HAP-1 (cell line): ENCODE results near the gene TIMP1.

Experiments
- DNase-seq, 2 experiments: peaks; one replicate each; pipeline ENCODE4 v3.0.0-alpha.2; 2016 to 2020; ENCODE audit warnings: low spot score in 2 of 2
- H3K27me3 ChIP-seq: fragments of 250-450 bp; sonication (Bioruptor Pico); 2 replicates; pipeline ENCODE4 v1.5.1; 2020; ENCODE audit warnings: low read depth, mild to moderate bottlenecking, moderate library complexity
- H3K36me3 ChIP-seq: fragments of 250-450 bp; sonication (Bioruptor Pico); replicated peaks from 2 replicates; pipeline ENCODE4 v1.5.1; 2020; ENCODE audit warnings: mild to moderate bottlenecking
- H3K4me1 ChIP-seq: fragments of 250-450 bp; sonication (Bioruptor Pico); 2 replicates; pipeline ENCODE4 v1.5.1; 2020; ENCODE audit warnings: mild to moderate bottlenecking
- H3K4me3 ChIP-seq: fragments of 250-450 bp; sonication (Bioruptor Pico); 2 replicates; pipeline ENCODE4 v1.5.1; 2020; ENCODE audit warnings: mild to moderate bottlenecking, moderate library complexity
- H3K9me3 ChIP-seq: fragments of 250-450 bp; sonication (Bioruptor Pico); 2 replicates; pipeline ENCODE4 v1.5.1; 2020; ENCODE audit warnings: mild to moderate bottlenecking, moderate library complexity
- in situ Hi-C: fragments of 300-500 bp; cut with MboI; formaldehyde crosslinking; loops from 3 replicates; pipeline ENCODE4 v1.14.3; 2020; ENCODE audit warnings: low sequenced_read_pairs, inconsistent platforms, mixed read lengths

TIMP1 gene

GRCh38 chrX:47581731-47582647, at the start of gene TIMP1:
Gene TIMP1, plus strand, starts transcription at chrX:47582436. Its CDS starts 980 bp downstream, at chrX:47583416.
- in situ Hi-C loops, result no loop called here
- H3K4me3 ChIP-seq, result peak within 1 kb of the TSS; percentile 63
- H3K27me3 ChIP-seq, result no peaks in the 10 kb centered on the region
- peaks cover 16% of the 10 kb centered on the region for H3K36me3 ChIP-seq
- peak; percentile 93 to 97 for DNase-seq
- no peaks in the 10 kb centered on the region for H3K9me3 ChIP-seq
- H3K4me1 ChIP-seq, result peaks cover 3% of the 10 kb centered on the region; the same call in 1 of the 2 replicates

GRCh38 chrX:47539860-47540259, 42.4 kb upstream of the TIMP1 start:
- H3K4me1 ChIP-seq, result peaks cover 4% of the 10 kb centered on the region
- no peaks in the 10 kb centered on the region for H3K36me3 ChIP-seq
- DNase-seq, result no peak
- no peaks in the 10 kb centered on the region for H3K27me3 ChIP-seq
- H3K4me3 ChIP-seq, result no peak overlapping the region
- in situ Hi-C loops, result no loop called here
- H3K9me3 ChIP-seq, result no peaks in the 10 kb centered on the region

- H3K4me3 ChIP-seq, result no peak overlapping the region
- no peaks in the 10 kb centered on the region for H3K9me3 ChIP-seq
- no peaks in the 10 kb centered on the region for H3K27me3 ChIP-seq
- H3K36me3 ChIP-seq, result no peaks in the 10 kb centered on the region
- peaks cover 4% of the 10 kb centered on the region for H3K4me1 ChIP-seq
- in situ Hi-C loops, result no loop called here
- peak; percentile 90 to 97 for DNase-seq
Measured at GRCh38 chrX:47540754-47541538, 41.3 kb upstream of the TIMP1 start.

- H3K27me3 ChIP-seq, result no peaks in the 10 kb centered on the region
- in situ Hi-C loops, result no loop called here
- H3K9me3 ChIP-seq, result no peaks in the 10 kb centered on the region
- no peak overlapping the region for H3K4me3 ChIP-seq
- DNase-seq, result no peak
- H3K36me3 ChIP-seq, result no peaks in the 10 kb centered on the region
- H3K4me1 ChIP-seq, result peaks cover 4% of the 10 kb centered on the region
Measured at GRCh38 chrX:47543496-47543895, 38.7 kb upstream of the TIMP1 start.

GRCh38 chrX:47556045-47556623, 26.1 kb upstream of the TIMP1 start:
- Histone ChIP-seq H3K9me3 (no peaks in the 10 kb centered on the region), H3K4me3 (peak overlapping the region; percentile 39), H3K27me3 (no peaks in the 10 kb centered on the region), H3K36me3 (no peaks in the 10 kb centered on the region), H3K4me1 (peaks cover 16% of the 10 kb centered on the region)
- in situ Hi-C loops, result no loop called here
- peak; percentile 95 for DNase-seq

DNA sequence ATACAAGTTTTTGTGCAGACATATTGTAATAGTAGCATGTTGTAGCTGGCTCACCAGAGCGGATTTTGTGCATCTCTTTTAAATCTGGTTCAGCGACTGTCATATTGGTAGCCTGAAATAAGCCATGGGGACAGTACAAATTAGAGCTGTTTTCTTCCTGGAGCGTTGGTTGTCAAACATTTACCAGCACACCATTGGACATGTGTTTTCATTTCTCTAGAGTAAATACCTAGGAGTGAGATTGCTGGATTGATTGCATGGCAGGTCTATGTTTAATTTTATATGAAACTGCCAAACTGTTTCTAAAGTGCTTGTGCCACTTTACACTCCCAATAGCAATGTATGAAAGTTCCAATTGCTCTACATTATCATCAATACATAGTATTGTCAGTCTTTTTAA, 23.8 kb upstream of the TIMP1 start:
- in situ Hi-C loops, result no loop called here
- Histone ChIP-seq H3K4me3 (no peak overlapping the region), H3K36me3 (peaks cover 10% of the 10 kb centered on the region), H3K4me1 (peaks cover 16% of the 10 kb centered on the region), H3K27me3 (no peaks in the 10 kb centered on the region), H3K9me3 (no peaks in the 10 kb centered on the region)
- no peak for DNase-seq

DNA sequence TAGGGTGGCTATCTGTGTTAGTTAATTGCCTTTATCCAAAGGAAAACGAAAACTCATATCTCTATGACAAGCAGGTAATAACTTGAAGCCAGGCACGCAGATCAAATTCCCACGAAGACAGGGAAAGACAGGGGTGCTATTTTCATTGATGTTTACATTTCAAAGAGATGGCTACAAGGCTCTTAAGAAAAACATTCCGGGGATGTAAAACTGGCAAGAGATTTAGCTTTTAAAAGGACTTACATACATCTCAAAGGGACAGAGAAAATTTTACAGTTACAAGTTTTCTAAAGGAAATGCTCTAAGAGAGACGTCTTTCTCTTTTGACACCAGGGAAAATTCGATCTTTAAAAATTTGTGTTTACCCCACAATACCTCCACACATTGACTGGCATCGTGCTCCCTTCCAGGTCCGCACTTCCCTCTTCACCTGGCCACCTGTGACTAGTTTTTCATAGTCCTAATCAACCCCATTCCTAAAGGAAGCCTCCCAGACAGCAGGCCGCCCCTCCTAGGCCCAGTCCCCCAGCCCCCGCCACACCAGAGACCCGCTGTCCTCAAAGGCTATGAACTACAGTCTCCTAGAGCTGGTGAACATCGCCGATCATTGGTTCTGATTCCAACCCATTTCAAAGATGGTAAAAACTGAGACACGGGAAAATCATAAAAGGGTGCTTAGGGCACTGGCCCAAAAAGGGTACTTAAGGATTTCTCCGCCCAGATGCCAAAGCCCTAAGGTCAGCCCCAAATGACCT, 21.9 kb upstream of the TIMP1 start:
- peak in 1 of 2 experiments; percentile 43 for DNase-seq
- Histone ChIP-seq H3K9me3 (no peaks in the 10 kb centered on the region), H3K36me3 (peaks cover 29% of the 10 kb centered on the region), H3K27me3 (no peaks in the 10 kb centered on the region), H3K4me1 (peaks cover 16% of the 10 kb centered on the region), H3K4me3 (peak overlapping the region; percentile 97)
- in situ Hi-C loops, result loop anchor here (5.0 kb wide), 1 partner anchor 87 kb away; no protein-coding TSS in a partner anchor

GRCh38 chrX:47560934-47561658, 21.1 kb upstream of the TIMP1 start, which contains the start of gene ARAF:
Gene ARAF, plus strand, starts transcription at chrX:47561205. Its CDS starts 1,763 bp downstream, at chrX:47562968.
- peak within 1 kb of the TSS; percentile 97 for H3K4me3 ChIP-seq
- H3K9me3 ChIP-seq, result no peaks in the 10 kb centered on the region
- peaks cover 33% of the 10 kb centered on the region for H3K36me3 ChIP-seq
- H3K27me3 ChIP-seq, result no peaks in the 10 kb centered on the region
- H3K4me1 ChIP-seq, result peaks cover 14% of the 10 kb centered on the region
- in situ Hi-C loops, result loop anchor here (5.0 kb wide), 1 partner anchor 86 kb away; no protein-coding TSS in a partner anchor
- peak; percentile 98 to 100 for DNase-seq

DNA sequence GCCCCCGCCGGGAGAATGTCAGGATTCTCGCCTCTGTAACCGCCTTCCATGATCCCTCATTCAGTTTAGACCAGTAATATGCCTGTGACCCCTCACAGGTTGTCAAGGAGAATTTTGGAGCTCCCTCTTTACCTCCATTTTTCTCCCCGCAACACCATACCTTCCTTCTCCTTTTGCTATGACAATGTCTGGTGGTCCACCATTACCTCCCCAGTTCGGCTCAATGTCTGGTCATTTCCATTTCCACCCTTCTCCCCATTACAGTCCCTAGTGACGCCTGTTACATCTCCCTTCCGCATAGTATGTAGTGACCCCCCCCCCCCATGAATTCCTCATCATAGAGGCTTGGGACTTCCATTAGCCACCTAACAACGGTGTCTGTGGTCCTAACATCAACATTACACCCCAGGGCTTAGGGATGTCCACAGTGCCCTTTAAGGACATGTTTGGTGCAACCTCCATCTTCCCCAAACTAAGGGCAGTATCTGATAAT, 20.5 kb upstream of the TIMP1 start:
- peaks cover 14% of the 10 kb centered on the region for H3K4me1 ChIP-seq
- in situ Hi-C loops, result loop anchor here (5.0 kb wide), 1 partner anchor 86 kb away; no protein-coding TSS in a partner anchor
- peak overlapping the region; percentile 97 for H3K4me3 ChIP-seq
- DNase-seq, result no peak
- peaks cover 39% of the 10 kb centered on the region for H3K36me3 ChIP-seq
- H3K9me3 ChIP-seq, result no peaks in the 10 kb centered on the region
- no peaks in the 10 kb centered on the region for H3K27me3 ChIP-seq

DNA sequence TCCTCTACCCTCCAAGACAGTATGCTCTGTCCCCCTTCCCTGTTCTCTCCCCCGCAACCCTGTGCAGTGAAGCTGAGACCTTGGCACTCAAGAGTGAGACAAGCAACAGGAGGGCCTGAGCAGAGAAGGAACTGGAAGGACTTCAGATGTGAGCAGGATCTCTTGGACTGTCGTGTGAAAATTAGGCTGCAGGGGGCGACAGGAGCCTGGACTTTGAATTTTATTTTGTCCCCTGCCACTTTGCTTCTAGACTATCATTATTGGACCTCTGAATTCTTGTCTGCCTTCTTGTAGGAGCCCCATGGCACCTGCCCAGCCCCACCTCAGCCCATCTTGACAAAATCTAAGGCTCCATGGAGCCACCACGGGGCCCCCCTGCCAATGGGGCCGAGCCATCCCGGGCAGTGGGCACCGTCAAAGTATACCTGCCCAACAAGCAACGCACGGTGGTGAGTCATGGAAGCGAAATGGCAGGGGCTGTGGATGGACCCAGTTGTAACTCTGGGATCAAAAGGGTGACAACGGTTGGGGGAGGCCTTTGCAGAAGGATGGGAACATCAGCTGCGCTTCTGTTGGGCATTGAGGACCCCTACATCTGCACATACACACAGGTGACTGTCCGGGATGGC, 19.5 kb upstream of the TIMP1 start:
- Histone ChIP-seq H3K4me1 (peaks cover 14% of the 10 kb centered on the region), H3K27me3 (no peaks in the 10 kb centered on the region), H3K4me3 (no peak overlapping the region), H3K36me3 (peaks cover 49% of the 10 kb centered on the region), H3K9me3 (no peaks in the 10 kb centered on the region)
- peak; percentile 11 to 52 for DNase-seq
- in situ Hi-C loops, result loop anchor here (5.0 kb wide), 1 partner anchor 85 kb away; no protein-coding TSS in a partner anchor

DNA sequence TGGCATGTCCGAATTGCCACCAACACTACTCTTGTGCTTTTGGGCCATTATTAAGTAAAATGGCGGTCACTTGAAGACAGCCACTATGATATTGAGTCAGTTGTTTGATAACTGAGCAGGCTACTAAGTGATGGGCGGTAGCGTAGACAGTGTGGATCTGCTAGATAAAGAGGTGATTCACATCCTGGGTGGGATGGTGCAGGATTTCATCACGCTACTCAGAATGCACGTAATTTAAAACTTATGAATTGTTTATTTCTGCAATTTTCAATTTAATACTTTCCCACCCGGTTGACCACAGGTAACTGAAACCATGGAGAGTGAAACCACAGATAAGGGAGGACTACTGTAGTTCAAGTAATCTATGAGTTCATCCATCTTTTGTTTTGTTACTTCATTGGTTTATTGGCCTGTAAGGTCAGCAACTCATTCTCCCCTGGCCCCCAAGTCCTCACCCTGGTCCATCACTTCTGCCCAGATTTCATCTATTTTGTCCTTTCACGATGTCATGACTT, 18.4 kb upstream of the TIMP1 start:
- no peaks in the 10 kb centered on the region for H3K27me3 ChIP-seq
- no peak for DNase-seq
- H3K4me1 ChIP-seq, result peaks cover 14% of the 10 kb centered on the region
- in situ Hi-C loops, result loop anchor here (5.0 kb wide), 1 partner anchor 83 kb away; no protein-coding TSS in a partner anchor
- H3K9me3 ChIP-seq, result no peaks in the 10 kb centered on the region
- H3K36me3 ChIP-seq, result peaks cover 57% of the 10 kb centered on the region
- no peak overlapping the region for H3K4me3 ChIP-seq
